Mesenteric fat pad (tissue), 1 donor: ENCODE results near the gene APC2. TPM values are rescaled to one million over a fixed set of nuclear protein-coding genes. Genes with fewer than 3 reads are reported as not detected.
"Not testable (repeated sequence)": the region's sequence is repeated elsewhere in the genome, so short reads cannot be mapped to it uniquely, and the experiment has no call there.

Source experiments
- DNase-seq: peaks from one replicate; pipeline ENCODE4 v3.0.0-alpha.2; 2020; ENCODE audit warnings: low spot score
- total RNA-seq: library from RNA; stranded (reverse); fragmentation: NEBNext Ultra II Directional; extraction: Animal tissue kit (Norgen Biotek cat#: 25700); gene quantifications from one replicate; pipeline ENCODE4 v1.2.1, GENCODE V29; 2021
- donor health status: DM: yes; HTN: yes; CAD: no.

The APC2 gene
- total RNA-seq, 1 donor from 2014 or later = 0.10 TPM

GRCh38 chr19:1494115-1494815, 44.3 kb downstream of the APC2 start:
- no peak for DNase-seq

DNA sequence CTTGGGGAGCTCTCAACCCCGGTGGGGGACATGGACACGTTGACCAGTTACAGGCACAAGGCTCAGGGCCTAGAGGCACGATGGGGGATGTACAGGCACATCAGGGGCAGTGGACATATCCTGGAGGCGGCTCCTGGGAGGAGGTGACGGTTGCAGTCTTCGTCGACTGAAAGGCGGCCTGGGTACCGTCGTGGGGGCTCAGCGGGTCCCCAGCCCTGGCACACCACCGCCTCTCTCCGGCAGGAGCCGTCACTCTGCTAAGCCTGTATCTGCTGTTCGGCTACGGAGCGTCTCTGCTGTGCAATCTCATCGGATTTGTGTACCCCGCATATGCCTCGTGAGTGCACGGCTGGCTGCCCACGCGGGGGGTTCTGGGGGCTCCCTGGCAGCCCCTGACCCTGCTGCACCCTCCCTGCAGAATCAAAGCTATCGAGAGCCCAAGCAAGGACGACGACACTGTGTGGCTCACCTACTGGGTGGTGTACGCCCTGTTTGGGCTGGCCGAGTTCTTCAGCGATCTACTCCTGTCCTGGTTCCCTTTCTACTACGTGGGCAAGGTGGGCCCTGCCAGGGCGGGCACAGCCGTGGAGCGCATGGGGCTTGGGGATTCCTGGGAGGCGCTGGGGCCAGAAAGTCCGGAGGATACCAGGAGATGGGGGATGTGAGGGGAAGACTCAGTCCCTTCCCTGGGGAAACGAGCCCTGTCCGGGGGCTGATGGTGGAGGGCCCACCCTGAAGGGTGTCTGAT, 45.3 kb downstream of the APC2 start:
- no peak for DNase-seq

GRCh38 chr19:1495799-1496713, 46.1 kb downstream of the APC2 start:
- no peak for DNase-seq

DNA sequence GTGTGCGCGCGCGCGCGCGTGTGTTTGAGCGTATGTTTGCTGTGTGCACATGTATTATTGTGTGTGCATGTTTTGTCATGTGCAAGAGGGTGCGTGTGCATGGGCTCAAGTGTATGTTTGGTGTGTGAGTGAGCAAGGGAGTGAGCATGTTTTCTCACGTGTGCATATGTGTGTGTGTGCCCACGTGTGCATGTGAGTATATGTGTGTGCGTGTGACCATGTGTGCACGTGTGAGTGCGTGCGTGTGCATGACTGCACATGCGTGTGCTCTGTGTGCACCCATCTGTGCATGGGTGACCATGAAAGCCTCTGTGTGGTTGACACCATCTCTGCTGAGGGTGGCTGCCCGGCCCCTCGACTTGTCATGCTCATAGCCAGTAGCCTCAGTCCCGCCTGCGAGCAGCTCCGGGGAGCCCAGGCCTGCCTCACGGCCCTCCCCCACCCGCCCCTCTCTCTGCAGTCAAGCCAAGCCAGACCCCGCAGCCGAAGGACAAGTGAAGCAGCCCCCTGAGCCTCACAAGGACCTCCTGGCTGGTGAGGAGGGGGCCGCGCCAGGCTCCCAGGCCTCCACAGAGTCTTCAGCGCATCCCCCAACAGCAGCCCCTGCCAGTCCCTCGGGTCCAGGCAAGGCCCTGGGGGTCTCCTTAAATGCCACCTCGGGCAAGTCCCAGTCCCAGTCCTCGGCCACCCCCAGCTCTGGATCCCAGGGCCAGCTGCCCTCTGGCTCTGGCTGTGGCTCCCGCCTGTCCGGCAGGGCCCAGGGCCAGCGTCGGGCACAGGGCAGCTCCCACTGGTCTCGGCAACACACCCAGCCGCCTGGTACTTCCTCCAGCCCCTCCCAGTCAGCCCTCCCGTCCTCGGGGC, 47.0 kb downstream of the APC2 start:
- DNase-seq = no peak

DNA sequence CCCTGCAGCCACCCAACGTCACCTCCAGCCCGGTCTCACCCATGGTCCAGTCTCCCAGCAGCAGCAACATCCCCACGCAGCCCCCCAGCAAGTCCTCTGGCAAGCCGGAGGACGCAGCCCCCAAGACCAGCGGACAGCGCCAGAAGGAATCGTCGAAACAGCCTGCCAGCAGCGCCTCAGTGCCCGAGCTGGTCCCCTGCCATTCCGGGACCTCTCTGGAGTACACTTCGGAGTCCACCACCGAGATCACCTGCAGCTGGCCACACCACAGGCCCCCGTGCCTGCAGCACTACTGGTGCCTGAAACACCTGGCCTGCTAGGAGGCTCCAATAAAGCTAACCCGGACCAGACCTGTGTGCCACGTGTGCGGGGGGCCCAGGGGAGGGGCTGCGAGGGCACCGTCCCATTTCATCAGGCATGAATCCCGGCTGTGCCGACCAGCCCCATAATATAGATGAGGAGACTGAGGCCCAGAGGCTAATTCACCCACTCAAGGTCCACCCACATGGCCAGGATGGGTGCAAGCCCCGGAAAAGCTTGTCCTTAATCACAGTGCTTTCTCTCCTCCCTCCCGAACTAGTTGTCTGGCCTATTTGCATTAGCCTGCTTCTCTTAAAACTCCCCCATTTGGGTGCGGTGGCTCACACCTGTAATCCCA, 47.8 kb downstream of the APC2 start:
- no peak for DNase-seq

DNA sequence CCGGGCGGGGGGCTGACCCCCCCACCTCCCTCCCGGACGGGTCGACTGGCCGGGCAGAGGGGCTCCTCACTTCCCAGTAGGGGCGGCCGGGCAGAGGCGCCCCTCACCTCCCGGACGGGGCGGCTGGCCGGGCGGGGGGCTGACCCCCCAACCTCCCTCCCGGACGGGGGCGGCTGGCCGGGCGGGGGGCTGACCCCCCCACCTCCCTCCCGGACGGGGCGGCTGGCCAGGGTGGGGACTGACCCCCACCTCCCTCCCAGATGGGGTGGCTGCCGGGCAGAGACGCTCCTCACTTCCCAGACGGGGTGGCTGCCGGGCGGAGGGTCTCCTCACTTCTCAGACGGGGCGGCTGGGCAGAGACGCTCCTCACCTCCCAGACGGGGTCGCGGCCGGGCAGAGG, 49.3 kb downstream of the APC2 start:
- DNase-seq = not testable (repeated sequence)

- no peak for DNase-seq
These were observed 51.3 kb downstream of the APC2 start for GRCh38 chr19:1501200-1501595.

GRCh38 chr19:1502433-1503088, 52.6 kb downstream of the APC2 start:
- DNase-seq = no peak

- DNase-seq = no peak
These were observed 53.4 kb downstream of the APC2 start for GRCh38 chr19:1503089-1503924.

GRCh38 chr19:1503925-1504773, 54.2 kb downstream of the APC2 start:
- DNase-seq = no peak

GRCh38 chr19:1505012-1505411, 55.1 kb downstream of the APC2 start:
- no peak for DNase-seq

DNA sequence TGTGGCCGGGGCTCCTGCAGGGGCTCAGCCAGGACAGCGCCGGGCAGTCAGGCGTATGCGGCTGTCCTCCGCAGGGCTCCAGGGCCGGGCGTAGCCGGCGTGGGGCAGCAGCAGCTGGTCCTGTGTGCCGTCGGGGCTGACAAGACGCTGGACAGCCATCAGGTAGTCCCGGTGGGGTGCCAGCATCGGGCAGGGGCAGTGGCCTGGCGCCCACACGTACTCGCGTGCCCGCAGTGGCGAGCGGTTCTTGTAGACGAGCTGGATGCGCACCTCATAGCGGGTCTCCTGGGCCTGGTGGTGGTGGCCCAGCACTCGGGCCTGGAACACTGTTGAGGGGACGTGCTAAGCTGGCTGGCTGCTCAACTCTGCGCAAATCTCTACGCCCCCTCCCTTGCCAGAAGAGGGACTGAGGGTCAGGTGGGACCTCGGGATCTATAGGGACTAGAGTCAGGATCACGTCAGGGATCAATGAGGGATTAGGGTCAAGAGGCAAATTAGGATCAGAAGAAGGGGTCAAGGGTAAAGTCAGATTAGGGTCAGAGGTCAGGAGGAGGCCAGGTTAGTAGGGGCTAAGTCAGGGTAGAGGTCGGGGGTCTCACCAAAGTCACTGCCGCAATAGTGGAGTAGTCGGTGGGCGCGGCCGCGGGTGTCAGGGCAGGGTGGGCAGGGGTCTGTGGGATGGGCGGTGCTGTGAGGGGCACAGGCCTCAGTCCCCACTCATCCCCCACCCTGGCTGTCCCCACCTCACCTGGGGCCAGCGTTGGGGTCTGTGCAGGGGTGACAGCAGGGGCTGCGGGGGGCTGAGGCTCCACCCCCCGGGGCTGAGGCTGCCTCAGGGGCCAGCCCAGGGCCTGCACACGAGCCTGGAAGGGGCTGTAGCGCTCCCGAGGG, 56.3 kb downstream of the APC2 start:
- DNase-seq = no peak

DNA sequence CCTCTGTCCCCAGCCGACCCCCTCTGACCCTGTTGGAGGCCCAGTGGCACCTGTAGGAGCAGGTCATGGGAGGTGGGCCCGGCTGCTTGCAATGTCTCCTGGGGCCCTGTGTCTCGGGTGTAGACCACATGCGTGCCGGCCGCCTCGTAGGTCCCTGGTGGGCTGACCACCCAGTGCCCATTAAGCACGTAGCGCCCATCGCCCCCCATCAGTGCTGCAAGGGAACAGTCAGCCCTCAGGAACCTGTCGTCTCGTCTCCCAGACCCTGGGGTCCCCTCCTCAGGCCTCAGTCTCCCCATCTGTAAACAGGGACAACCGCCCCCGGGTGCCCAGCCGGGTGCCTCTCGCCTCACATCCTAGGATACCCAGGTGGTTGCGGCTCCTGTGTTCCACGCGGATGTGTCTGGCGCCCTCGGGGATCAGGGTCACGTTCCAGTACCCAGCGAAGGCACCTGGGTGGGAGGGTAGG, 57.3 kb downstream of the APC2 start:
- DNase-seq = no peak

DNA sequence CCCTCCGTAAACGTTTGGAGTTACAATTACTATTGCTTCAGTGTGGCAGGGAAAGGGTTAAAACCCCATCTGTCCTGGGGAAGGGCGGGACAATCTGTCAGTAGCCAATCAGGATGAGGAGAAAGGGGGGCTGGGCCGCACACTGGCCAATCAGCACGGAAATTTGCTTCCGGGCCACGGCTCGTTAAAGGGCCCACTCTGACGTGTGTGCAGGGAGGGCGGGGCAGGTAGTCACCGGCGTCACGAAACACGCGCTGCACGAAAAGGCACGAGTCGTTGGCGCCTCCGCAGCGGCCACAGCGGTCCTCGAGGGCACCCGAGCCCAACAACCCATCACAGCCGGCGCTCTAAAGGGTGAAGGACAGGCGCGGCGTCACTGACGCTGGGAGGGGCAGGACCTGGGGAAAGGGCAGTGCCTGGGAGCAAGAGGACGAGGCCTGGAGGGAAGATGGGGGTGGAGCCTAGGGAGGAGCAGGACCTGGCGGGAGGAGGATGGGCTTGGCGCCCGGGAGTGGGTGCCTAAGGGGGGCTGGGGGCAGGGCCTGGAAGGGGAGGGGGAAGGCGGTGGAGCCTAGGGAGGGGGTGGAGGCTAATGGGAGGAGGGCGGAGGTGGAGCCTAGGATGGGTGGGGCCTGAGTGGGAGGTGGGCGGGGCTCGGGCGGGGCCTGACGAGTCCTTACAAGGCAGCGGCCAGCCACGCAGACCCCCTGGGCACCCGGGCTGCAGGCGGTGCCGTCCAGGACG, 58.0 kb downstream of the APC2 start:
- no peak for DNase-seq

GRCh38 chr19:1508507-1508856, 58.6 kb downstream of the APC2 start:
- DNase-seq = no peak
